HCT116 (cell line): ENCODE measurements around the gene MLH1. TPM values are rescaled to one million over a fixed set of nuclear protein-coding genes. Genes with fewer than 3 reads are reported as not detected.

ENCODE experiments used
- ATAC-seq: fragments of 200-7000 bp; cut with Tn5 transposase; 2 replicates; pipeline ENCODE4 v1.9.1; 2020; ENCODE audit warnings: mild to moderate bottlenecking, moderate library complexity
- BruUV-seq: library from RNA; stranded (reverse); fragments of 400-500 nt; replicated peaks from 2 replicates; lab custom pipeline; 2021; lab: Mats Ljungman, UMichigan
- CTCF ChIA-PET: fragments of 300-600 bp; sonication (Branson Sonifier 250); formaldehyde crosslinking; loops from one replicate; lab custom pipeline; 2021; ENCODE audit warnings: antibody characterized with exemption; lab: Charles Lee
- POLR2A ChIA-PET: fragments of 300-600, 350-600 bp; sonication (Branson Sonifier 250); formaldehyde crosslinking; loops from one replicate; lab custom pipeline; 2021; ENCODE audit warnings: antibody characterized with exemption; lab: Charles Lee
- RAD21 ChIA-PET, 2 experiments: fragments of 300-600 bp; sonication (Branson Sonifier 250); formaldehyde crosslinking; loops; one replicate each; lab custom pipeline; 2023; ENCODE audit warnings: low total read pairs in 2 of 2; ENCODE audit not compliant: uncharacterized antibody in 2 of 2, unreplicated experiment in 2 of 2, low non-redundant PET in 1 of 2; lab: Charles Lee
- DNase-seq: peaks from one replicate; pipeline ENCODE4 v3.0.0-alpha.2; 2010; ENCODE audit warnings: low read depth, low spot score
- H2AFZ ChIP-seq: fragments of 200-600 bp; shearing (Covaris generic), sonication (generic); 2 replicates; pipeline ENCODE4 v1.6.1; 2017; ENCODE audit warnings: low read depth, mixed run types, mixed read lengths, antibody characterized with exemption, low read length; ENCODE audit not compliant: poor library complexity, severe bottlenecking
- H3K27ac ChIP-seq: 2 replicates; pipeline ENCODE4 v1.5.1; 2012; ENCODE audit warnings: low read depth, low read length
- H3K27me3 ChIP-seq: fragments of 200-600 bp; sonication (generic); 2 replicates; pipeline ENCODE4 v1.6.1; 2016; ENCODE audit warnings: mixed run types, low read length, mixed read lengths; ENCODE audit not compliant: insufficient read depth
- H3K36me3 ChIP-seq, 2 experiments: fragments of 200-500 bp in 1 of 2; fragments of 200-600 bp in 1 of 2; sonication (Bioruptor generic) in 1 of 2; sonication (generic) in 1 of 2; 2 replicates each; pipeline versions ENCODE4 v1.5.1 to v1.6.1; 2014 to 2016; ENCODE audit warnings: low read length in 2 of 2, inconsistent platforms in 1 of 2, mixed read lengths in 1 of 2, mixed run types in 1 of 2; ENCODE audit not compliant: insufficient read depth in 2 of 2, control insufficient read depth in 1 of 2
- H3K4me1 ChIP-seq, 2 experiments: fragments of 200-600 bp in 1 of 2; sonication (generic) in 1 of 2; 2 replicates each; pipeline versions ENCODE4 v1.5.1 to v1.6.1; 2012 to 2017; ENCODE audit warnings: low read length in 2 of 2, inconsistent platforms in 1 of 2, mild to moderate bottlenecking in 1 of 2, mixed read lengths in 1 of 2, mixed run types in 1 of 2, moderate library complexity in 1 of 2; ENCODE audit not compliant: insufficient read depth in 2 of 2, control insufficient read depth in 1 of 2
- H3K4me2 ChIP-seq: fragments of 200-600 bp; sonication (generic); 2 replicates; pipeline ENCODE4 v1.6.1; 2017; ENCODE audit warnings: mixed run types, low read length, mixed read lengths
- H3K4me3 ChIP-seq, 2 experiments: fragments of 200-600 bp in 1 of 2; sonication (generic) in 1 of 2; replicated peaks in 1 of 2; 2 replicates each; pipeline ENCODE4 v1.5.1; 2011 to 2016; ENCODE audit warnings: low read length in 2 of 2, control low read depth in 1 of 2, low read depth in 1 of 2, mild to moderate bottlenecking in 1 of 2, mixed read lengths in 1 of 2, mixed run types in 1 of 2
- H3K79me2 ChIP-seq: fragments of 200-600 bp; sonication (generic); 2 replicates; pipeline ENCODE4 v1.6.1; 2017; ENCODE audit warnings: mild to moderate bottlenecking, mixed run types, low read length, moderate library complexity, mixed read lengths; ENCODE audit not compliant: insufficient read depth
- H3K9ac ChIP-seq: fragments of 200-600 bp; sonication (generic); 2 replicates; pipeline ENCODE4 v1.6.1; 2016; ENCODE audit warnings: low read length, mixed read lengths
- H3K9me2 ChIP-seq: fragments of 200-600 bp; sonication (generic), shearing (Covaris generic); 2 replicates; pipeline ENCODE4 v1.6.1; 2017; ENCODE audit warnings: mixed run types, mild to moderate bottlenecking, moderate library complexity; ENCODE audit not compliant: insufficient read depth
- H3K9me3 ChIP-seq, 2 experiments: fragments of 200-500 bp in 1 of 2; fragments of 200-600 bp in 1 of 2; sonication (Bioruptor generic) in 1 of 2; sonication (generic) in 1 of 2; 2 replicates each; pipeline ENCODE4 v1.6.1; 2014 to 2017; ENCODE audit warnings: low read length in 2 of 2, mixed read lengths in 2 of 2, inconsistent platforms in 1 of 2, low read depth in 1 of 2, mild to moderate bottlenecking in 1 of 2, mixed run types in 1 of 2, moderate library complexity in 1 of 2; ENCODE audit not compliant: control insufficient read depth in 1 of 2, insufficient read depth in 1 of 2
- H4K20me1 ChIP-seq: fragments of 200-600 bp; sonication (generic), shearing (Covaris generic); 2 replicates; pipeline ENCODE4 v1.6.1; 2017; ENCODE audit warnings: mixed run types, mild to moderate bottlenecking, moderate library complexity; ENCODE audit not compliant: insufficient read depth
- CBX3 ChIP-seq: IDR thresholded peaks from 2 replicates; pipeline ENCODE4 v1.6.1; 2012; ENCODE audit warnings: low read depth
- CEBPB ChIP-seq: IDR thresholded peaks from 2 replicates; pipeline ENCODE4 v1.6.1; 2012; ENCODE audit warnings: low read depth
- EZH2 ChIP-seq: fragments of 200-600 bp; sonication (generic); IDR thresholded peaks from 2 replicates; pipeline ENCODE4 v1.6.1; 2017; ENCODE audit warnings: antibody characterized with exemption, mixed run types
- EZH2phosphoT487 ChIP-seq: fragments of 200-600 bp; IDR thresholded peaks from 2 replicates; pipeline ENCODE4 v1.6.1; 2018; ENCODE audit warnings: antibody characterized with exemption, borderline replicate concordance
- FOSL1 ChIP-seq: IDR thresholded peaks from 2 replicates; pipeline ENCODE4 v1.6.1; 2012; ENCODE audit warnings: low read depth
- JUND ChIP-seq: IDR thresholded peaks from 2 replicates; pipeline ENCODE4 v1.6.1; 2012
- POLR2A ChIP-seq: IDR thresholded peaks from 2 replicates; pipeline ENCODE4 v1.7.0; 2011; ENCODE audit warnings: borderline replicate concordance; ENCODE audit not compliant: insufficient read depth, insufficient read length; ENCODE audit errors: extremely low read depth
- POLR2AphosphoS5 ChIP-seq: IDR thresholded peaks from 2 replicates; pipeline ENCODE4 v1.6.1; 2011; ENCODE audit warnings: mild to moderate bottlenecking, low read depth, low read length, moderate library complexity
- RAD21 ChIP-seq: IDR thresholded peaks from 2 replicates; pipeline ENCODE4 v1.6.1; 2012; ENCODE audit warnings: low read depth, mild to moderate bottlenecking
- SRF ChIP-seq: IDR thresholded peaks from 2 replicates; pipeline ENCODE4 v1.6.1; 2012; ENCODE audit warnings: low read depth
- YY1 ChIP-seq: IDR thresholded peaks from 2 replicates; pipeline ENCODE4 v1.6.1; 2011; ENCODE audit warnings: low read length, low read depth, moderate library complexity, mild to moderate bottlenecking; ENCODE audit not compliant: insufficient replicate concordance; ENCODE audit errors: extremely low read depth
- ZNF274 ChIP-seq: fragments of 200-500 bp; sonication (Bioruptor generic); IDR thresholded peaks from 2 replicates; pipeline ENCODE4 v1.6.1; 2014; ENCODE audit warnings: mild to moderate bottlenecking, low read depth, low read length, inconsistent platforms
- intact Hi-C: fragments of 100-400 bp; cut with micrococcal nuclease; formaldehyde crosslinking; loops from 2 replicates; pipeline ENCODE4 v1.10.0; 2022
- total RNA-seq: library from RNA; stranded (reverse); gene quantifications from one replicate; pipeline ENCODE4 v1.2.1, GENCODE V29; 2021; ENCODE audit not compliant: unreplicated experiment
- TF ChIP-seq, protein P1 (sequence below), 3 experiments: fragments of 200-600 bp in 1 of 3; sonication (generic) in 1 of 3; IDR thresholded peaks in 2 of 3; conservative IDR thresholded peaks in 1 of 3; 2 replicates each; pipeline ENCODE4 v1.5.1; 2012 to 2017; ENCODE audit warnings: low read depth in 2 of 3, low read length in 2 of 3, antibody characterized with exemption in 1 of 3, borderline replicate concordance in 1 of 3, control low read depth in 1 of 3, mild to moderate bottlenecking in 1 of 3, mixed read lengths in 1 of 3, mixed run types in 1 of 3, moderate library complexity in 1 of 3; ENCODE audit not compliant: insufficient read depth in 1 of 3
- TF ChIP-seq, protein P2 (sequence below): IDR thresholded peaks from 2 replicates; pipeline ENCODE4 v1.6.1; 2011; ENCODE audit warnings: mild to moderate bottlenecking, low read length, moderate library complexity; ENCODE audit not compliant: insufficient replicate concordance; ENCODE audit errors: extremely low read depth
- TF ChIP-seq, protein P3 (sequence below): IDR thresholded peaks from 2 replicates; pipeline ENCODE4 v1.6.1; 2012; ENCODE audit warnings: low read depth

The MLH1 gene
- total RNA-seq, 1 experiment from 2014 or later, result 9.6 TPM

DNA sequence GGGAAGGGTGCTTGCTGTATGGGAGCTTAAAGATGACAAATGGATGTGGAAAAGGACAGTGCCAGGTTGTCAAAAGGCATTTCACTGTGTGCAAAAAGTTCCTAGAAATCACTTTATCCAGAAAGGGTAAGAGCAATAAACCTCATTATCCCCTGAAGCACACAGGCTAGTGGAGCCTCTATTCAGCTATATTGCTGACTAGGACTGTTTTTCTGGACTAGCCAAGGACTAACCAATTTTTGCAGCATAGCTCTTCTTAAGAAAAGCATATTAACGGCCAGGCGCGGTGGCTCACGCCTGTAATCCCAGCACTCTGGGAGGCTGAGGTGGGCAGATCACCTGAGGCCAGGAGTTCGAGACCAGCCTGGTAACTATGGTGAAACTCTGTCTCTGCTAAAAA, 64.8 kb downstream of the MLH1 start (continued):
- TF ChIP-seq, protein P1, sequence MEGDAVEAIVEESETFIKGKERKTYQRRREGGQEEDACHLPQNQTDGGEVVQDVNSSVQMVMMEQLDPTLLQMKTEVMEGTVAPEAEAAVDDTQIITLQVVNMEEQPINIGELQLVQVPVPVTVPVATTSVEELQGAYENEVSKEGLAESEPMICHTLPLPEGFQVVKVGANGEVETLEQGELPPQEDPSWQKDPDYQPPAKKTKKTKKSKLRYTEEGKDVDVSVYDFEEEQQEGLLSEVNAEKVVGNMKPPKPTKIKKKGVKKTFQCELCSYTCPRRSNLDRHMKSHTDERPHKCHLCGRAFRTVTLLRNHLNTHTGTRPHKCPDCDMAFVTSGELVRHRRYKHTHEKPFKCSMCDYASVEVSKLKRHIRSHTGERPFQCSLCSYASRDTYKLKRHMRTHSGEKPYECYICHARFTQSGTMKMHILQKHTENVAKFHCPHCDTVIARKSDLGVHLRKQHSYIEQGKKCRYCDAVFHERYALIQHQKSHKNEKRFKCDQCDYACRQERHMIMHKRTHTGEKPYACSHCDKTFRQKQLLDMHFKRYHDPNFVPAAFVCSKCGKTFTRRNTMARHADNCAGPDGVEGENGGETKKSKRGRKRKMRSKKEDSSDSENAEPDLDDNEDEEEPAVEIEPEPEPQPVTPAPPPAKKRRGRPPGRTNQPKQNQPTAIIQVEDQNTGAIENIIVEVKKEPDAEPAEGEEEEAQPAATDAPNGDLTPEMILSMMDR (IDR thresholded peaks at IDR 0.05 in 2 of 3, conservative IDR thresholded peaks at IDR 0.05 in 1 of 3; ENCODE audit: borderline replicate concordance in 1 of 3, insufficient read depth in 1 of 3, low read depth in 2 of 3, low read length in 2 of 3), result no peak
- TF ChIP-seq JUND (no peak), EZH2phosphoT487 (no peak)

DNA sequence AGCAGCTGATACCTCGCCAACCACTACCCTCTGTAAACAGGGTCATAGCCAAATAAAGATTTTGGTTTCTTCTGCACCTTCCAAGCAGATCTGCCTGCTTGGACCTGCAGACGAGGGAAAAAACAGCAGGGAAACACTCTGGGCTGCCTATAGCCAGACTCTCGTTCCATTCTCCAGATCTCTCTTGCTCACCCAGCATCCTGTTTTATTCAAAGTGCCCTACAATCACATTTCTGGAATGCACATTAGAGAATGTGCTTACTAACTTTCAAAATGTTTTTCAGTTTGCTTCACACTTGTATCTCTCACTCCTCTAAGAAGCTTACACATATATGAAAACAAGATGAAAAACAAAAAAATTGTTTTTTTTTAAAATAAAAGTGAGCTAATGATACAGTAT, 71.4 kb downstream of the MLH1 start:
- no peaks in the 10 kb centered on the region for H3K9me2 ChIP-seq
- no peak overlapping the region for H2AFZ ChIP-seq
- TF ChIP-seq POLR2AphosphoS5 (no peak), POLR2A (no peak), CBX3 (no peak), RAD21 (no peak), EZH2 (no peak), SRF (no peak), ZNF274 (no peak), JUND (no peak), FOSL1 (no peak), CEBPB (no peak), YY1 (no peak)
- TF ChIP-seq, protein P1 (IDR thresholded peaks at IDR 0.05 in 2 of 3, conservative IDR thresholded peaks at IDR 0.05 in 1 of 3; ENCODE audit: borderline replicate concordance in 1 of 3, insufficient read depth in 1 of 3, low read depth in 2 of 3, low read length in 2 of 3), result no peak
- TF ChIP-seq, protein P2, sequence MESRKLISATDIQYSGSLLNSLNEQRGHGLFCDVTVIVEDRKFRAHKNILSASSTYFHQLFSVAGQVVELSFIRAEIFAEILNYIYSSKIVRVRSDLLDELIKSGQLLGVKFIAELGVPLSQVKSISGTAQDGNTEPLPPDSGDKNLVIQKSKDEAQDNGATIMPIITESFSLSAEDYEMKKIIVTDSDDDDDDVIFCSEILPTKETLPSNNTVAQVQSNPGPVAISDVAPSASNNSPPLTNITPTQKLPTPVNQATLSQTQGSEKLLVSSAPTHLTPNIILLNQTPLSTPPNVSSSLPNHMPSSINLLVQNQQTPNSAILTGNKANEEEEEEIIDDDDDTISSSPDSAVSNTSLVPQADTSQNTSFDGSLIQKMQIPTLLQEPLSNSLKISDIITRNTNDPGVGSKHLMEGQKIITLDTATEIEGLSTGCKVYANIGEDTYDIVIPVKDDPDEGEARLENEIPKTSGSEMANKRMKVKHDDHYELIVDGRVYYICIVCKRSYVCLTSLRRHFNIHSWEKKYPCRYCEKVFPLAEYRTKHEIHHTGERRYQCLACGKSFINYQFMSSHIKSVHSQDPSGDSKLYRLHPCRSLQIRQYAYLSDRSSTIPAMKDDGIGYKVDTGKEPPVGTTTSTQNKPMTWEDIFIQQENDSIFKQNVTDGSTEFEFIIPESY, result no peak
- TF ChIP-seq, protein P3, sequence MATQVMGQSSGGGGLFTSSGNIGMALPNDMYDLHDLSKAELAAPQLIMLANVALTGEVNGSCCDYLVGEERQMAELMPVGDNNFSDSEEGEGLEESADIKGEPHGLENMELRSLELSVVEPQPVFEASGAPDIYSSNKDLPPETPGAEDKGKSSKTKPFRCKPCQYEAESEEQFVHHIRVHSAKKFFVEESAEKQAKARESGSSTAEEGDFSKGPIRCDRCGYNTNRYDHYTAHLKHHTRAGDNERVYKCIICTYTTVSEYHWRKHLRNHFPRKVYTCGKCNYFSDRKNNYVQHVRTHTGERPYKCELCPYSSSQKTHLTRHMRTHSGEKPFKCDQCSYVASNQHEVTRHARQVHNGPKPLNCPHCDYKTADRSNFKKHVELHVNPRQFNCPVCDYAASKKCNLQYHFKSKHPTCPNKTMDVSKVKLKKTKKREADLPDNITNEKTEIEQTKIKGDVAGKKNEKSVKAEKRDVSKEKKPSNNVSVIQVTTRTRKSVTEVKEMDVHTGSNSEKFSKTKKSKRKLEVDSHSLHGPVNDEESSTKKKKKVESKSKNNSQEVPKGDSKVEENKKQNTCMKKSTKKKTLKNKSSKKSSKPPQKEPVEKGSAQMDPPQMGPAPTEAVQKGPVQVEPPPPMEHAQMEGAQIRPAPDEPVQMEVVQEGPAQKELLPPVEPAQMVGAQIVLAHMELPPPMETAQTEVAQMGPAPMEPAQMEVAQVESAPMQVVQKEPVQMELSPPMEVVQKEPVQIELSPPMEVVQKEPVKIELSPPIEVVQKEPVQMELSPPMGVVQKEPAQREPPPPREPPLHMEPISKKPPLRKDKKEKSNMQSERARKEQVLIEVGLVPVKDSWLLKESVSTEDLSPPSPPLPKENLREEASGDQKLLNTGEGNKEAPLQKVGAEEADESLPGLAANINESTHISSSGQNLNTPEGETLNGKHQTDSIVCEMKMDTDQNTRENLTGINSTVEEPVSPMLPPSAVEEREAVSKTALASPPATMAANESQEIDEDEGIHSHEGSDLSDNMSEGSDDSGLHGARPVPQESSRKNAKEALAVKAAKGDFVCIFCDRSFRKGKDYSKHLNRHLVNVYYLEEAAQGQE, result no peak
- ATAC-seq (no peak), DNase-seq (no peak)
- H3K4me1 ChIP-seq, result no peaks in the 10 kb centered on the region
- intact Hi-C loops, result no loop called here
- no peak overlapping the region for H3K27ac ChIP-seq
- no peaks in the 10 kb centered on the region for H3K9me3 ChIP-seq
- ChIA-PET CTCF (no interaction called here), RAD21 (no interaction called here), POLR2A (no interaction called here)
- H3K27me3 ChIP-seq, result no peaks in the 10 kb centered on the region
- BruUV-seq, result no TSS peak
- H3K4me3 ChIP-seq, result no peak overlapping the region
- no peak overlapping the region for H3K9ac ChIP-seq
- H3K36me3 ChIP-seq, result 0 out of 4 replicates have a peak, but pooled peaks cover 0 to 3% of the 10 kb centered on the region in 2 experiments
- H3K4me2 ChIP-seq, result no peak overlapping the region
- no peaks in the 10 kb centered on the region for H3K79me2 ChIP-seq
- no peaks in the 10 kb centered on the region; the same call in 1 of the 2 replicates for H4K20me1 ChIP-seq
